Osteoblast (primary cell): ENCODE data around the gene A3GALT2. TPM values are rescaled to one million over a fixed set of nuclear protein-coding genes. Genes with fewer than 3 reads are reported as not detected.

Source experiments
- DNase-seq: peaks from one replicate; pipeline ENCODE4 v3.0.0; 2011; ENCODE audit warnings: low spot score, mixed read lengths; ENCODE audit not compliant: insufficient read length; ENCODE audit errors: missing footprints
- H2AFZ ChIP-seq: 2 replicates; pipeline ENCODE4 v1.6.0; 2011; ENCODE audit warnings: mild to moderate bottlenecking, low read length
- H3K27ac ChIP-seq: 2 replicates; pipeline ENCODE4 v1.5.1; 2011; ENCODE audit warnings: mild to moderate bottlenecking, low read depth, low read length, moderate library complexity
- H3K27me3 ChIP-seq: 2 replicates; pipeline ENCODE4 v1.6.0; 2012; ENCODE audit warnings: mild to moderate bottlenecking, control low read depth, inconsistent platforms, low read length, moderate library complexity; ENCODE audit not compliant: insufficient read depth
- H3K36me3 ChIP-seq: 2 replicates; pipeline ENCODE4 v1.5.1; 2011; ENCODE audit warnings: mild to moderate bottlenecking, low read length, control low read depth, moderate library complexity; ENCODE audit not compliant: insufficient read depth
- H3K4me1 ChIP-seq: 2 replicates; pipeline ENCODE4 v1.5.1; 2011; ENCODE audit warnings: mild to moderate bottlenecking, low read length, control low read depth, moderate library complexity; ENCODE audit not compliant: insufficient read depth
- H3K4me2 ChIP-seq: 2 replicates; pipeline ENCODE4 v1.6.0; 2011; ENCODE audit warnings: mild to moderate bottlenecking, low read length; ENCODE audit not compliant: insufficient read depth
- H3K4me3 ChIP-seq: fragments of 200-600 bp; sonication (generic); 3 replicates; pipeline ENCODE4 v1.5.1; 2012; ENCODE audit warnings: mild to moderate bottlenecking, low read length, inconsistent platforms; ENCODE audit not compliant: insufficient read depth
- H3K79me2 ChIP-seq: 2 replicates; pipeline ENCODE4 v1.6.0; 2012; ENCODE audit warnings: mild to moderate bottlenecking, low read length, control low read depth, inconsistent platforms; ENCODE audit not compliant: insufficient read depth
- H3K9me3 ChIP-seq: 2 replicates; pipeline ENCODE4 v1.5.1; 2011; ENCODE audit warnings: low read depth, low read length, control low read depth
- H4K20me1 ChIP-seq: 2 replicates; pipeline ENCODE4 v1.6.0; 2012; ENCODE audit warnings: mild to moderate bottlenecking, low read length, control low read depth; ENCODE audit not compliant: insufficient read depth
- CTCF ChIP-seq: IDR thresholded peaks from 2 replicates; pipeline ENCODE4 v1.5.1; 2011; ENCODE audit warnings: mild to moderate bottlenecking, low read depth, low read length, moderate library complexity; ENCODE audit errors: extremely low read depth
- total RNA-seq: library from RNA; depleted of rRNA; stranded (reverse); fragments of >200 nt; gene quantifications from 2 replicates; pipeline ENCODE4 v1.2.3, GENCODE V29; 2012

The A3GALT2 gene
- total RNA-seq, 1 donor: not detected

- Histone ChIP-seq H3K9me3 (no peaks in the 10 kb centered on the region), H3K4me2 (no peak overlapping the region), H3K4me3 (no peak overlapping the region), H3K36me3 (peaks cover 98% of the 10 kb centered on the region), H4K20me1 (peaks cover 73% of the 10 kb centered on the region), H2AFZ (no peak overlapping the region), H3K27ac (peak overlapping the region; percentile 76), H3K79me2 (peaks cover 43% of the 10 kb centered on the region), H3K4me1 (peaks cover 25% of the 10 kb centered on the region), H3K27me3 (no peaks in the 10 kb centered on the region)
- DNase-seq: peak; percentile 3
- no peak for TF ChIP-seq CTCF
Measured at GRCh38 chr1:33326785-33327184, 5.9 kb upstream of the A3GALT2 start.

GRCh38 chr1:33324677-33325575 lies 4.0 kb upstream of the A3GALT2 start:
- TF ChIP-seq CTCF: no peak
- Histone ChIP-seq H3K79me2 (peaks cover 24% of the 10 kb centered on the region), H2AFZ (no peak overlapping the region), H3K4me1 (peaks cover 18% of the 10 kb centered on the region), H3K4me2 (no peak overlapping the region), H3K9me3 (no peaks in the 10 kb centered on the region), H4K20me1 (peaks cover 65% of the 10 kb centered on the region), H3K36me3 (peaks cover 83% of the 10 kb centered on the region), H3K4me3 (no peak overlapping the region), H3K27ac (no peak overlapping the region), H3K27me3 (no peaks in the 10 kb centered on the region)
- peak; percentile 17 for DNase-seq

GRCh38 chr1:33323663-33324477 lies 3.0 kb upstream of the A3GALT2 start:
- no peak overlapping the region for H3K27ac ChIP-seq
- H4K20me1 ChIP-seq: peaks cover 59% of the 10 kb centered on the region
- H3K79me2 ChIP-seq: peaks cover 15% of the 10 kb centered on the region
- no peak for TF ChIP-seq CTCF
- H3K27me3 ChIP-seq: no peaks in the 10 kb centered on the region
- no peak overlapping the region for H3K4me2 ChIP-seq
- no peaks in the 10 kb centered on the region for H3K9me3 ChIP-seq
- peaks cover 73% of the 10 kb centered on the region for H3K36me3 ChIP-seq
- DNase-seq: peak; percentile 11
- H2AFZ ChIP-seq: no peak overlapping the region
- no peak overlapping the region for H3K4me3 ChIP-seq
- peaks cover 17% of the 10 kb centered on the region for H3K4me1 ChIP-seq
